Measurements from ENCODE around the gene HOMER2.

GRCh38 chr15:82839136-82839535 lies 113.4 kb downstream of the HOMER2 start:
- TF ChIP-seq ZFX (IDR thresholded peaks at IDR 0.05): no peak
- no peak for TF ChIP-seq CTCF (conservative IDR thresholded peaks at IDR 0.05)

Measured in C4-2B (cell line).